Heart left ventricle (tissue), 16 donors: ENCODE results near the gene GNGT1. TPM values are rescaled to one million over a fixed set of nuclear protein-coding genes. Genes with fewer than 3 reads are reported as not detected.
"Not testable (repeated sequence)": the region's sequence is repeated elsewhere in the genome, so short reads cannot be mapped to it uniquely, and the experiment has no call there.

Experiments
- ATAC-seq, 4 donors: fragments of 200-7000 bp; cut with Tn5 transposase; one replicate each; pipeline ENCODE4 v1.9.1; 2020 to 2022; ENCODE audit warnings: moderate library complexity in 4 of 4, mild to moderate bottlenecking in 3 of 4, moderate number of reproducible peaks in 1 of 4
- DNase-seq, 5 donors: peaks; one replicate each; pipeline ENCODE4 v3.0.0-alpha.2; 2020
- H3K27ac ChIP-seq, 12 donors: fragments of 200-600 bp; sonication (generic) in 4 of 12; one replicate each; pipeline versions ENCODE4 v1.5.0 to v1.8.0; 2016 to 2022; ENCODE audit warnings: mild to moderate bottlenecking in 2 of 12
- H3K27me3 ChIP-seq, 9 donors: fragments of 200-600 bp; sonication (generic) in 2 of 9; one replicate each; pipeline versions ENCODE4 v1.5.1 to v1.8.0; 2016 to 2022; ENCODE audit warnings: mild to moderate bottlenecking in 3 of 9
- H3K36me3 ChIP-seq, 9 donors: fragments of 200-600 bp; sonication (generic) in 2 of 9; one replicate each; pipeline versions ENCODE4 v1.5.0 to v1.8.0; 2018 to 2022; ENCODE audit warnings: mild to moderate bottlenecking in 2 of 9
- H3K4me1 ChIP-seq, 12 donors: fragments of 200-600 bp; sonication (generic) in 4 of 12; one replicate each; pipeline versions ENCODE4 v1.5.0 to v1.8.0; 2016 to 2022; ENCODE audit warnings: mild to moderate bottlenecking in 3 of 12
- H3K4me3 ChIP-seq, 12 donors: fragments of 200-600 bp; sonication (generic) in 4 of 12; one replicate each; pipeline versions ENCODE4 v1.5.0 to v1.8.0; 2017 to 2022; ENCODE audit warnings: mild to moderate bottlenecking in 9 of 12, moderate library complexity in 4 of 12
- H3K9me3 ChIP-seq, 12 donors: fragments of 200-600 bp; sonication (generic) in 4 of 12; one replicate each; pipeline versions ENCODE4 v1.5.0 to v1.8.0; 2016 to 2022; ENCODE audit warnings: mild to moderate bottlenecking in 1 of 12
- POLR2A ChIP-seq, 2 donors: fragments of 450-650 bp; IDR thresholded peaks; one replicate each; pipeline ENCODE4 v1.6.1; 2017; ENCODE audit warnings: antibody characterized with exemption in 2 of 2, mild to moderate bottlenecking in 2 of 2, moderate library complexity in 2 of 2
- WGBS, 4 donors: extraction: QIAGEN DNeasy Blood & Tissue Kit in 2 of 4; methylation state at CpG; one replicate each; pipeline versions ENCODE4 v1.1.5 to v1.1.7; 2013 to 2018; 5-methylcytosine and 5-hydroxymethylcytosine counted together
- intact Hi-C, 10 donors: fragments of 100-400 bp; cut with DNase I; formaldehyde crosslinking; loops; one replicate each; pipeline versions ENCODE4 v1.11.1 to v1.14.2; 2022
- polyA plus RNA-seq, 2 donors: library from polyadenylated mRNA; stranded (reverse); fragments of 200-250 nt; gene quantifications; one replicate each; pipeline ENCODE4 v1.2.3, GENCODE V29; 2013
- total RNA-seq, 9 donors: library from RNA; depleted of rRNA in 2 of 9; stranded (reverse); fragments of >200 nt in 2 of 9; fragmentation: NEBNext Ultra II Directional in 3 of 9; extraction: Animal tissue kit (Norgen Biotek cat#: 25700) in 3 of 9; gene quantifications; one replicate each; pipeline versions ENCODE4 v1.1.0 to v1.2.4, GENCODE V29; 2016 to 2023
- TF ChIP-seq, protein P1 (sequence below), 12 donors: fragments of 200-600 bp; sonication (generic) in 4 of 12; IDR thresholded peaks; one replicate each; pipeline versions ENCODE4 v1.5.0 to v1.8.0; 2018 to 2022; ENCODE audit warnings: antibody characterized with exemption in 12 of 12, mild to moderate bottlenecking in 5 of 12
- donor health status: ischemic (EF 13 %, LVEDD 7.1; RV severe dilation, severe dysfunction).
- donor health status: healthy with polysubstance abuse.
- donor health status: DM: no; HTN: yes; CAD: no.
- donor health status: DM: no; HTN: no; CAD: no.
- donor health status: ischemic (EF 25% LVEDD 6.9; RV normal size, moderate dysfunction).
- donor health status: ischemic (EF 25% LVEDD 5.7; RV mildly dilated, moderate dysfunction).
- donor health status: healthy.
- donor health status: DM: yes; HTN: yes; CAD: no.
- donor health status: ischemic (EF 35%, LVEDD 5.7; RV mildly dilated, moderate dysfunction).
- donor health status: nonischemic (EF 11% LVEDD 7.7; RV severe dilation, severe dysfunction).
- donor health status: DM: yes; HTN: yes; CAD: no.
- donor health status: PGD.
- donor health status: ischemic (EF 29% LVEDD 5.4; RV normal size, mild dysfunction).
- donor health status: nonischemic (EF 23%, LVEDD 6.1; RV moderate dilation, normal function).

The GNGT1 gene
- total and polyA plus RNA-seq, 11 donors = not detected

DNA sequence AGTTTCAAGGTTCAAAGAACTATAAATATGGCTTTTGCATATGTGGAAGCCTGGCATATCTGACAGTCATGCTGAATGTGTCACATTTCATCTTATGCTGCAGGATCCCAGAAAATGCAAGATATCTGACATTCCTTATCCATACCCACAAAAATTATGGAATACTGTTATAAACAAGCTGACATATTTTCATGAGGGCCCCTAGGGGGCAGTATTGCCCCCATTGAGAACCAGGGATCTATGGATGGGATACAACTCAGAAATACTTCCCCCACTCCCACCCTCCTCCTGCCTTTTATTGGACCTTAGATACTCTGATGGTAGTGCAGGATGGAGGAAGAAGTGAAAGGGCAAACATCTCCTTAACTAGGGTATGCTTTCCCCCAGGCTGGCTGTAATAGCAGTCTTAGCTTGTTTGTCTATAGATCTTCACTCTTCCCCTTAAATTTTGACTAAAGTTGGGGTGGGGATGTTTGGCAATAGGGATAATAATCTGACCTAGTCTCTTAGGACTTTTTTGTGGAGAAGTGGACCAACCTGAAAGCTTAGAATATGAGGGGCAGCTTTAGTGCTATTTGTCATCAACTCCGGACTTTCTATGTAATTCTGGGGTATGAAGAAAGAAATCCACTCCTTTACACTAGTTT, 3.5 kb upstream of the GNGT1 start:
- Histone ChIP-seq H3K9me3 (no peaks in the 10 kb centered on the region), H3K36me3 (no peaks in the 10 kb centered on the region), H3K27ac (no peak overlapping the region), H3K27me3 (no peaks in the 10 kb centered on the region), H3K4me1 (peaks cover 0 to 5% (median 0%) of the 10 kb centered on the region in 12 donors), H3K4me3 (no peak overlapping the region)
- intact Hi-C loops = loop anchor here (2.0 to 10.0 kb wide), 8 partner anchors 99 to 322 kb away; partner anchors contain the start of gene BET1 (in 4 of the 10)
- WGBS, 4 donors = 90 to 98% (median 94%) methylated on average over 1 of the region's 1 CpG
- DNase-seq (peak in 1 of 5 donors; percentile 28), ATAC-seq (peak; percentile 42 to 60 (median 51))
- TF ChIP-seq POLR2A (IDR thresholded peaks at IDR 0.05) = no peak
- TF ChIP-seq, protein P1, sequence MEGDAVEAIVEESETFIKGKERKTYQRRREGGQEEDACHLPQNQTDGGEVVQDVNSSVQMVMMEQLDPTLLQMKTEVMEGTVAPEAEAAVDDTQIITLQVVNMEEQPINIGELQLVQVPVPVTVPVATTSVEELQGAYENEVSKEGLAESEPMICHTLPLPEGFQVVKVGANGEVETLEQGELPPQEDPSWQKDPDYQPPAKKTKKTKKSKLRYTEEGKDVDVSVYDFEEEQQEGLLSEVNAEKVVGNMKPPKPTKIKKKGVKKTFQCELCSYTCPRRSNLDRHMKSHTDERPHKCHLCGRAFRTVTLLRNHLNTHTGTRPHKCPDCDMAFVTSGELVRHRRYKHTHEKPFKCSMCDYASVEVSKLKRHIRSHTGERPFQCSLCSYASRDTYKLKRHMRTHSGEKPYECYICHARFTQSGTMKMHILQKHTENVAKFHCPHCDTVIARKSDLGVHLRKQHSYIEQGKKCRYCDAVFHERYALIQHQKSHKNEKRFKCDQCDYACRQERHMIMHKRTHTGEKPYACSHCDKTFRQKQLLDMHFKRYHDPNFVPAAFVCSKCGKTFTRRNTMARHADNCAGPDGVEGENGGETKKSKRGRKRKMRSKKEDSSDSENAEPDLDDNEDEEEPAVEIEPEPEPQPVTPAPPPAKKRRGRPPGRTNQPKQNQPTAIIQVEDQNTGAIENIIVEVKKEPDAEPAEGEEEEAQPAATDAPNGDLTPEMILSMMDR (IDR thresholded peaks at IDR 0.05) = peak; percentile 62 to 90 (median 79)

DNA sequence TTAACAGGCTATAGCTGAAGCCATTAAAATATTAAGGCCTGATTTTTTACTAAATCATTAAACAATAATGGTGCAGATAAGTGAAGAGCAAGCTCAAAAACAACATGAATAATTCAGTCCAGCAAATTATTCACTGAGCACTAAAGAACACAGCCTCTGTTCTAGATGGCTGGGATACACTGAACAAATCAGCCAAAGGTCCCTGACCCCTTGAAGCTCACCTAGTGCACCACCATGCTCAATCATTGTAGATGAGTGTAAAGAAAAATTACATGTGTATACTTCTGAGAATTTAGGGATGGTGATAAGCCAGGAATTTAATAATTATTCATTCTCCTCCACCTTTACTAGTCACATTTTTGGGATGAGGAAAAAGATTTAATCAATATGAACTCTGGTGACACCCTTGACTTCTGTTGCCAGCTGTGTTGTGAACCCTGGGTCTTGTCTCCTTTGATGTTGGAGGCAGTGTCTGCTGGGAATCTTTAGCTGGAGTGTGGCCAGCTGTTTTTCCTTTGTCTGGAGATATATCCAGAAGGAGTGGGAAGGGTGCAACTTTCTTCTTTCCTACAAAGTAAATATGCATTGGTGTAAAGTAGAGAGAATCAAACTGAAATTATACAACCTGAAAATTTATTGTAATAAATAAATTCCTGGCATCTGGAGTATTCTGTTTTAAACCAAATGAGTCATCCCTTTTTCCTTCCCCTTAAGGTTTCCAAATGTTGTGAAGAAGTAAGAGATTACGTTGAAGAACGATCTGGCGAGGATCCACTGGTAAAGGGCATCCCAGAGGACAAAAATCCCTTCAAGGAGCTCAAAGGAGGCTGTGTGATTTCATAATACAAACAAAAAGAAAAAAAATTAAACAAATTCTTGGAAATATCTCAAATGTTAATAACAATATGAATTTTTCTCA, 4.0 kb downstream of the GNGT1 start:
- Histone ChIP-seq H3K27ac (peak overlapping the region in 9 of 12 donors; percentile 11 to 55 (median 29)), H3K4me3 (no peak overlapping the region), H3K9me3 (no peaks in the 10 kb centered on the region), H3K4me1 (peaks cover 0 to 28% (median 10%) of the 10 kb centered on the region in 12 donors), H3K27me3 (no peaks in the 10 kb centered on the region), H3K36me3 (no peaks in the 10 kb centered on the region)
- ATAC-seq (peak in 3 of 4 donors; percentile 61 to 80 (median 75)), DNase-seq (peak in 2 of 5 donors; percentile 30 to 48)
- intact Hi-C loops = no loop called here
- WGBS, 4 donors = 18 to 36% (median 28%) methylated on average over 3 of the region's 3 CpGs
- TF ChIP-seq, protein P1 (IDR thresholded peaks at IDR 0.05) = no peak
- TF ChIP-seq POLR2A (IDR thresholded peaks at IDR 0.05) = no peak

DNA sequence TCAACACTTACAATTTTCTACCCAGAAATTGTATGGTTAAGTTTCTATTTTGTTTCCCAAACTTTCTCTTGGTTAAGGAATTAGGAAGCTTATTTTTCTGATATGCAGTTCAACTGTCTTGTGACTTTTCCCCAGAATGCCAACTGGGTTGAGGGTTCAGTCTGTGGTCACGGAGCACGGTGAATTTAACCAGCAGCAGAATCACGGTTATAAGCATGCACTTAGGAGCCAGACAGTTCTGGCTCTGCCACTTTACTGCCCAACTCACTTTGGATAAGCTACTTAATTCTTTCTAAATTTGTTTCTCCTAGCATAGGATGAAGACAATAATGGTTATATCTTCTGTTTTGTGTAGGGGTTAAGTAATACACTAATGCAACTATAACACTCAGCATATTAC, 4.9 kb downstream of the GNGT1 start:
- WGBS, 4 donors = 40 to 75% (median 44%) methylated on average over 3 of the region's 3 CpGs
- H3K9me3 ChIP-seq, H3K27me3 ChIP-seq, intact Hi-C loops, H3K4me3 ChIP-seq, H3K36me3 ChIP-seq, DNase-seq: not testable (repeated sequence)
- Histone ChIP-seq H3K27ac (peak overlapping the region in 5 of 12 donors; percentile 16 to 55 (median 47)), H3K4me1 (peaks cover 0 to 28% (median 10%) of the 10 kb centered on the region in 12 donors)
- peak in 1 of 4 donors; percentile 58 for ATAC-seq

DNA sequence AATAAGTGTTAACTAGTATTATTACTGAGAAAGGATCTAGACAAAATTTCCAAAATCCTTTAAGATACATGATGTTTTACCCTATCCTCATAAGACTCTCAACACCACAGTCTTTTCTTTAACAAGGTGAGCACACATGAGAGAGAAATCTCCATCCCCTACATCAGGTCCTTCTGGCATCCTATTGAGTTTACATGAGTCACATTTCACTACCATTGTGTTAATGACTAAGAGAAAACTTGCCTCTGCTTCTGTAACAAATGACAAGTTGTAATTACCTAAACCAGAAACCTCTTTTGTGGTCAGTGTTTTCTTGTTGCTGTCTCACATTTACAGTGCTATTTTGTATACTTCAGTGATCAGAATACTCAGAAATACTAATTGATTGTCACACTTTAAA, 5.3 kb downstream of the GNGT1 start:
- ATAC-seq, H3K9me3 ChIP-seq, H3K36me3 ChIP-seq, H3K4me3 ChIP-seq, H3K27ac ChIP-seq, intact Hi-C loops, H3K27me3 ChIP-seq, DNase-seq: not testable (repeated sequence)
- peaks cover 0 to 28% (median 10%) of the 10 kb centered on the region in 12 donors for H3K4me1 ChIP-seq

DNA sequence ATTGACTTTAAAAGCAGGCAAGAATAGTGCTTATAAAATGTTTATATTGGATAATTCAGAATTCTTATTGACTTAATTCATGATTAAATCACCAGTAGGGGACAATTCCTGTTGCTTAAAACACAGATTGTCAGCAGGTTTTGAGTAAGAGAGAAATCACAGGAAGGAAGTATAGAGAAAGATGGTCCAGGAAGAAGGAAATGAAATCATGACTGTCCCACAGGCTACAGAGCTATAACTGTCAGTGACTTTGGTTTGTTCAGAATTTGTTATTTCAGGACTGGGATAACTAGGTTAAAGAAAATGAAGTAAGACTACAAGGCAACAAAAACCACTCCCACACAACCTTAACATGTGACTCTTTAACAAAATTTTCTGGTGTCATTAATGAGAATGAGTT, 6.8 kb downstream of the GNGT1 start:
- intact Hi-C loops = no loop called here
- no peak overlapping the region for H3K4me3 ChIP-seq
- peak overlapping the region in 3 of 12 donors; percentile 29 to 67 (median 34) for H3K27ac ChIP-seq
- ATAC-seq (no peak), DNase-seq (no peak)
- H3K27me3 ChIP-seq = no peaks in the 10 kb centered on the region
- H3K36me3 ChIP-seq = no peaks in the 10 kb centered on the region
- no peak for TF ChIP-seq POLR2A (IDR thresholded peaks at IDR 0.05)
- TF ChIP-seq, protein P1 (IDR thresholded peaks at IDR 0.05) = no peak
- peaks cover 0 to 28% (median 10%) of the 10 kb centered on the region in 12 donors for H3K4me1 ChIP-seq
- no peaks in the 10 kb centered on the region for H3K9me3 ChIP-seq
